GM23338 (cell line): ENCODE results near the gene RENBP. TPM values are rescaled to one million over a fixed set of nuclear protein-coding genes. Genes with fewer than 3 reads are reported as not detected.

ENCODE experiments used
- ATAC-seq: fragments of 200-7000 bp; cut with Tn5 transposase; 3 replicates; pipeline ENCODE4 v1.9.1; 2020
- DNase-seq: peaks from one replicate; pipeline ENCODE4 v3.0.0-alpha.2; 2015; ENCODE audit warnings: low spot score
- H2AFZ ChIP-seq: fragments of 200-600 bp; sonication (generic); 2 replicates; pipeline ENCODE4 v1.8.0; 2016; ENCODE audit warnings: antibody characterized with exemption, mild to moderate bottlenecking, moderate library complexity
- H3F3A ChIP-seq: fragments of 200-600 bp; sonication (generic); replicated peaks from 2 replicates; pipeline ENCODE4 v1.8.0; 2017; ENCODE audit warnings: antibody characterized with exemption, mixed run types, low read depth
- H3K27ac ChIP-seq: fragments of 200-600 bp; sonication (generic); 2 replicates; pipeline ENCODE4 v1.6.1; 2016; ENCODE audit warnings: low read depth
- H3K27me3 ChIP-seq: fragments of 200-600 bp; sonication (generic); 2 replicates; pipeline ENCODE4 v1.8.0; 2016; ENCODE audit warnings: mild to moderate bottlenecking, mixed run types, moderate library complexity; ENCODE audit not compliant: insufficient read depth
- H3K36me3 ChIP-seq: fragments of 200-600 bp; sonication (generic); 2 replicates; pipeline ENCODE4 v1.8.0; 2016; ENCODE audit warnings: mild to moderate bottlenecking; ENCODE audit not compliant: insufficient read depth
- H3K4me1 ChIP-seq: fragments of 200-600 bp; sonication (generic); 2 replicates; pipeline ENCODE4 v1.8.0; 2016; ENCODE audit warnings: mild to moderate bottlenecking, moderate library complexity; ENCODE audit not compliant: insufficient read depth
- H3K4me2 ChIP-seq: fragments of 200-600 bp; sonication (generic); 2 replicates; pipeline ENCODE4 v1.7.1; 2017; ENCODE audit warnings: mixed run types
- H3K4me3 ChIP-seq: fragments of 200-600 bp; sonication (generic); 2 replicates; pipeline ENCODE4 v1.6.1; 2016; ENCODE audit warnings: mixed run types
- H3K79me2 ChIP-seq: fragments of 200-600 bp; sonication (generic); replicated peaks from 2 replicates; pipeline ENCODE4 v1.8.0; 2017; ENCODE audit warnings: mild to moderate bottlenecking; ENCODE audit not compliant: insufficient read depth
- H3K9me2 ChIP-seq: fragments of 200-600 bp; sonication (generic); 2 replicates; pipeline ENCODE4 v1.8.0; 2017; ENCODE audit not compliant: insufficient read depth
- H4K20me1 ChIP-seq: fragments of 200-600 bp; sonication (generic); replicated peaks from 2 replicates; pipeline ENCODE4 v1.8.0; 2017; ENCODE audit warnings: mild to moderate bottlenecking; ENCODE audit not compliant: insufficient read depth
- H3K27ac Mint-ChIP-seq: 2 replicates; pipeline ENCODE4 v1.8.0; 2020; ENCODE audit warnings: inconsistent platforms, mild to moderate bottlenecking, moderate library complexity, mixed read lengths
- H3K27me3 Mint-ChIP-seq: 3 replicates; pipeline ENCODE4 v1.8.0; 2022; ENCODE audit warnings: low read depth, mild to moderate bottlenecking, moderate library complexity, mixed read lengths, inconsistent platforms; ENCODE audit not compliant: insufficient read depth, poor library complexity
- H3K36me3 Mint-ChIP-seq: 3 replicates; pipeline ENCODE4 v1.8.0; 2021; ENCODE audit warnings: low read depth, mild to moderate bottlenecking, inconsistent platforms, moderate library complexity, mixed read lengths
- H3K4me1 Mint-ChIP-seq: 3 replicates; pipeline ENCODE4 v1.8.0; 2020; ENCODE audit warnings: mild to moderate bottlenecking, inconsistent platforms, mixed read lengths
- H3K4me3 Mint-ChIP-seq: 3 replicates; pipeline ENCODE4 v1.8.0; 2021; ENCODE audit warnings: moderate library complexity, mild to moderate bottlenecking, inconsistent platforms, mixed read lengths
- H3K9me3 Mint-ChIP-seq: 3 replicates; pipeline ENCODE4 v1.8.0; 2020; ENCODE audit warnings: moderate library complexity, mild to moderate bottlenecking, inconsistent platforms, mixed read lengths
- CREB1 ChIP-seq: fragments of 250-450 bp; sonication (Bioruptor Pico); IDR thresholded peaks from 2 replicates; pipeline ENCODE4 v1.5.0; 2020; ENCODE audit warnings: low read depth, mild to moderate bottlenecking, moderate library complexity
- CTCF ChIP-seq, 2 experiments: fragments of 200-600 bp in 1 of 2; sonication (generic) in 1 of 2; conservative IDR thresholded peaks; 2 replicates each; pipeline versions ENCODE4 v1.5.1 to v1.6.1; 2016 to 2017; ENCODE audit warnings: antibody characterized with exemption in 2 of 2, low read depth in 2 of 2, mild to moderate bottlenecking in 2 of 2, moderate library complexity in 1 of 2
- ETS1 ChIP-seq: IDR thresholded peaks from 2 replicates; pipeline ENCODE4 v1.6.1; 2016; ENCODE audit warnings: antibody characterized with exemption
- EZH2 ChIP-seq: fragments of 200-600 bp; sonication (generic); IDR thresholded peaks from one replicate; pipeline ENCODE4 v1.8.0; 2017; ENCODE audit warnings: antibody characterized with exemption, mild to moderate bottlenecking, low read depth; ENCODE audit not compliant: unreplicated experiment
- EZH2phosphoT487 ChIP-seq: fragments of 200-600 bp; sonication (generic); IDR thresholded peaks from one replicate; pipeline ENCODE4 v1.8.1; 2018; ENCODE audit warnings: antibody characterized with exemption; ENCODE audit not compliant: unreplicated experiment
- JUNB ChIP-seq: IDR thresholded peaks from one replicate; pipeline ENCODE4 v1.6.1; 2016; ENCODE audit warnings: antibody characterized with exemption; ENCODE audit not compliant: unreplicated experiment
- NANOG ChIP-seq: IDR thresholded peaks from 2 replicates; pipeline ENCODE4 v1.6.1; 2016; ENCODE audit warnings: antibody characterized with exemption, borderline replicate concordance
- POLR2AphosphoS5 ChIP-seq: IDR thresholded peaks from 2 replicates; pipeline ENCODE4 v1.6.1; 2016; ENCODE audit warnings: antibody characterized with exemption, low read depth
- REST ChIP-seq: IDR thresholded peaks from one replicate; pipeline ENCODE4 v1.6.1; 2018; ENCODE audit warnings: antibody characterized with exemption; ENCODE audit not compliant: unreplicated experiment
- STAT1 ChIP-seq: IDR thresholded peaks from one replicate; pipeline ENCODE4 v1.6.1; 2016; ENCODE audit warnings: antibody characterized with exemption; ENCODE audit not compliant: unreplicated experiment
- ZNF114 ChIP-seq: fragments of 250-450 bp; sonication (Bioruptor Pico); IDR thresholded peaks from 2 replicates; pipeline ENCODE4 v1.5.0; 2020; ENCODE audit warnings: mild to moderate bottlenecking, moderate library complexity
- ZNF331 ChIP-seq: fragments of 250-450 bp; sonication (Bioruptor Pico); IDR thresholded peaks from 2 replicates; pipeline ENCODE4 v1.5.0; 2020; ENCODE audit warnings: low read depth, mild to moderate bottlenecking, moderate library complexity
- ZNF462 ChIP-seq: fragments of 250-450 bp; sonication (Bioruptor Pico); IDR thresholded peaks from 2 replicates; pipeline ENCODE4 v1.5.0; 2020; ENCODE audit warnings: mild to moderate bottlenecking, moderate library complexity
- polyA plus RNA-seq: library from polyadenylated mRNA; unstranded; fragments of >200 nt; fragmentation: Nextera tagmentation; extraction: Ambion mirVana; gene quantifications from 2 replicates; pipeline ENCODE4 v1.2.1, GENCODE V29; 2016
- total RNA-seq: library from RNA; depleted of rRNA; stranded (reverse); fragments of >200 nt; shearing (Covaris generic); gene quantifications from 2 replicates; pipeline ENCODE4 v1.2.3, GENCODE V29; 2014

RENBP gene
- total and polyA plus RNA-seq, 2 experiments from 2014 or later, result 2.0 to 10.3 TPM

GRCh38 chrX:153948002-153948466 lies 3.6 kb upstream of the RENBP start:
- Histone ChIP-seq H4K20me1 (no peaks in the 10 kb centered on the region), H3K79me2 (no peaks in the 10 kb centered on the region), H3F3A (no peaks in the 10 kb centered on the region), H3K4me2 (no peak overlapping the region), H3K36me3 (no peaks in the 10 kb centered on the region; the same call in 1 of the 2 replicates), H2AFZ (no peak overlapping the region), H3K9me2 (no peaks in the 10 kb centered on the region), H3K4me1 (no peaks in the 10 kb centered on the region; the same call in 1 of the 2 replicates), H3K27ac (peak overlapping the region; percentile 84), H3K4me3 (no peak overlapping the region), H3K27me3 (no peaks in the 10 kb centered on the region)
- Mint-ChIP-seq H3K9me3 (no peaks in the 10 kb centered on the region), H3K4me3 (peak overlapping the region; percentile 43; the same call in 1 of the 3 replicates), H3K27me3 (peaks cover 5% of the 10 kb centered on the region), H3K27ac (peak overlapping the region; percentile 95), H3K36me3 (peaks cover 40% of the 10 kb centered on the region), H3K4me1 (peaks cover 22% of the 10 kb centered on the region)
- DNase-seq (no peak), ATAC-seq (no peak)
- no peak for TF ChIP-seq STAT1
- TF ChIP-seq CREB1 (CRISPR knock-in tag), result no peak
- TF ChIP-seq ZNF331 (CRISPR knock-in tag), result no peak
- TF ChIP-seq ZNF114 (CRISPR knock-in tag), result no peak
- TF ChIP-seq EZH2phosphoT487, result no peak
- TF ChIP-seq EZH2, result no peak
- TF ChIP-seq CTCF (conservative IDR thresholded peaks at IDR 0.05; ENCODE audit: low read depth in 2 of 2), result no peak
- no peak for TF ChIP-seq REST
- no peak for TF ChIP-seq NANOG
- TF ChIP-seq ETS1, result no peak
- no peak for TF ChIP-seq ZNF462 (CRISPR knock-in tag)
- TF ChIP-seq POLR2AphosphoS5, result no peak
- TF ChIP-seq JUNB, result no peak
